GM21447 (cell line): Measurements from ENCODE around the gene ANTXR1.

Experiments
- ATAC-seq: cut with Tn5 transposase; IDR thresholded peaks from one replicate; pipeline ENCODE4 v1.9.1; 2021; ENCODE audit not compliant: unreplicated experiment

ANTXR1 gene

GRCh38 chr2:69001879-69002278, 11.1 kb upstream of the ANTXR1 start:
- ATAC-seq, result no peak

GRCh38 chr2:69003731-69004130, 9.2 kb upstream of the ANTXR1 start:
- no peak for ATAC-seq

- ATAC-seq, result no peak
These were observed 5.8 kb upstream of the ANTXR1 start for GRCh38 chr2:69007169-69007568.

- ATAC-seq, result no peak
These were observed 5.4 kb upstream of the ANTXR1 start for GRCh38 chr2:69007603-69008002.

- no peak for ATAC-seq
These were observed 2.4 kb upstream of the ANTXR1 start for GRCh38 chr2:69010437-69011194.

GRCh38 chr2:69011611-69012157, 1.3 kb upstream of the ANTXR1 start:
- no peak for ATAC-seq

- no peak for ATAC-seq
These were observed 453 bp upstream of the ANTXR1 start for GRCh38 chr2:69012310-69013141.

GRCh38 chr2:69013840-69014821, 1.2 kb downstream of the ANTXR1 start:
- ATAC-seq, result no peak

- no peak for ATAC-seq
These were observed 4.1 kb downstream of the ANTXR1 start for GRCh38 chr2:69017080-69017479.

GRCh38 chr2:69017835-69018234, 4.9 kb downstream of the ANTXR1 start:
- no peak for ATAC-seq

- no peak for ATAC-seq
These were observed 5.7 kb downstream of the ANTXR1 start for GRCh38 chr2:69018678-69019095.

- ATAC-seq, result no peak
These were observed 7.8 kb downstream of the ANTXR1 start for GRCh38 chr2:69020496-69021426.

GRCh38 chr2:69021727-69022126, 8.7 kb downstream of the ANTXR1 start:
- no peak for ATAC-seq

GRCh38 chr2:69022548-69022947, 9.6 kb downstream of the ANTXR1 start:
- no peak for ATAC-seq

- ATAC-seq, result no peak
These were observed 10.3 kb downstream of the ANTXR1 start for GRCh38 chr2:69023236-69023635.

- no peak for ATAC-seq
These were observed 13.0 kb downstream of the ANTXR1 start for GRCh38 chr2:69026026-69026425.

GRCh38 chr2:69026691-69027459, 13.9 kb downstream of the ANTXR1 start:
- no peak for ATAC-seq

- no peak for ATAC-seq
These were observed 17.9 kb downstream of the ANTXR1 start for GRCh38 chr2:69030800-69031428.
